ENCODE measurements around the gene MFAP4.

GRCh38 chr17:19412510-19412909 is 25.5 kb upstream of the MFAP4 start:
- TF ChIP-seq, protein P1, sequence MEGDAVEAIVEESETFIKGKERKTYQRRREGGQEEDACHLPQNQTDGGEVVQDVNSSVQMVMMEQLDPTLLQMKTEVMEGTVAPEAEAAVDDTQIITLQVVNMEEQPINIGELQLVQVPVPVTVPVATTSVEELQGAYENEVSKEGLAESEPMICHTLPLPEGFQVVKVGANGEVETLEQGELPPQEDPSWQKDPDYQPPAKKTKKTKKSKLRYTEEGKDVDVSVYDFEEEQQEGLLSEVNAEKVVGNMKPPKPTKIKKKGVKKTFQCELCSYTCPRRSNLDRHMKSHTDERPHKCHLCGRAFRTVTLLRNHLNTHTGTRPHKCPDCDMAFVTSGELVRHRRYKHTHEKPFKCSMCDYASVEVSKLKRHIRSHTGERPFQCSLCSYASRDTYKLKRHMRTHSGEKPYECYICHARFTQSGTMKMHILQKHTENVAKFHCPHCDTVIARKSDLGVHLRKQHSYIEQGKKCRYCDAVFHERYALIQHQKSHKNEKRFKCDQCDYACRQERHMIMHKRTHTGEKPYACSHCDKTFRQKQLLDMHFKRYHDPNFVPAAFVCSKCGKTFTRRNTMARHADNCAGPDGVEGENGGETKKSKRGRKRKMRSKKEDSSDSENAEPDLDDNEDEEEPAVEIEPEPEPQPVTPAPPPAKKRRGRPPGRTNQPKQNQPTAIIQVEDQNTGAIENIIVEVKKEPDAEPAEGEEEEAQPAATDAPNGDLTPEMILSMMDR (IDR thresholded peaks at IDR 0.05 in 2 of 3, conservative IDR thresholded peaks at IDR 0.05 in 1 of 3; ENCODE audit: borderline replicate concordance in 1 of 3, insufficient read depth in 1 of 3, low read depth in 2 of 3, low read length in 2 of 3): no peak
- no peak for TF ChIP-seq POLR2A (IDR thresholded peaks at IDR 0.05; ENCODE audit: borderline replicate concordance, extremely low read depth, insufficient read depth, insufficient read length)
- TF ChIP-seq EZH2phosphoT487 (IDR thresholded peaks at IDR 0.05; ENCODE audit: borderline replicate concordance): no peak
- no peak for TF ChIP-seq EGR1 (IDR thresholded peaks at IDR 0.05; ENCODE audit: low read depth)
- no peak for TF ChIP-seq POLR2AphosphoS5 (IDR thresholded peaks at IDR 0.05; ENCODE audit: low read depth, low read length)
- TF ChIP-seq RAD21 (IDR thresholded peaks at IDR 0.05; ENCODE audit: low read depth): no peak
- no peak for TF ChIP-seq REST (IDR thresholded peaks at IDR 0.05; ENCODE audit: low read depth)
- no peak for TF ChIP-seq TCF7L2 (IDR thresholded peaks at IDR 0.05; ENCODE audit: borderline replicate concordance, extremely low read depth, insufficient read depth, insufficient read length)
- TF ChIP-seq SP1 (IDR thresholded peaks at IDR 0.05; ENCODE audit: low read depth): no peak
- no peak for TF ChIP-seq ATF3 (IDR thresholded peaks at IDR 0.05)
